ENCODE measurements around the gene TSPAN17. TPM values are rescaled to one million over a fixed set of nuclear protein-coding genes. Genes with fewer than 3 reads are reported as not detected.
A peak's percentile ranks its signal among the peaks of the same experiment; 100 is the strongest.

The TSPAN17 gene
- polyA plus RNA-seq, 1 of the 3 experiments (the other 2 are of a cell fraction), result 61.7 TPM

DNA sequence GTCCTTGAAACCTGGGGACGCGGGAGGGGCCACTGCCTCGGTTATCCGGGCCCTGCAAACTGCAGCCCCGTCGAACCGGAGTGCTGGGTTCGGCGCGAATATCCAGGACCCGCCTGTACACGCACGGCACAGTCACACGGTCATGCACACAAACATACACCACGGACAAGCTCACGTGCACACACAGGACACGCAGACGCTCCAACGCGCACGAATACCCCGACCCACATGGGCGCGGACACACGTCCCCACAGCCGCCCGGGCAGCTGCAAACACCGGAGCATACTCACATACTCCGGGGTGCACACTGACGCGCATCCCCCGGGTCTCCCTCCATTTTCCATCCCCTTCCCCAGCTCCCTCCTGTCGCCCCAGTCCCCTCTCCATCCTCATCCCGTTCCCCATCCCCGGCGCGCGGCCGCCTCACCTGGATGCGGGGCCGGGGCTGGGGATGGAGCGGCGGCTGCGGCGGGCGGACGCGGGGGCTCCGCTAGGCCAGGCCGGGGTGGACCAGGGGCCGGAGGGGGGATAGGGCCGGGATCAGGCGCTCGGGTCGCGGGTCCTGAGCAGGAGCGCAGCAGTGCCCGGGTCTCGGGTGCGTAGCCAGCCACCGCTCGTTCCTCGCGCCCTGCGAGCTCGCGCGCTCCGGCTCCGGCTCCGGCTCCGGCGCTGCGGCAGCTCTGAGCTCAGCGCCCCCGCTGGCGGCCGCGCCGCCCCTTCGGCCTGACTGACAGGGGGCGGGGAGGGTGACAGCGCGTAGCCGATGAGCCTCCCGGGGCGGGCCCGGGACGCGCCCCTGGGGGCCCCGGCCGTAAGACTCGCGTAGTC, 17.2 kb upstream of the TSPAN17 start, which contains the start of the genes EIF4E1B and SNCB:
TSS of gene EIF4E1B (plus strand) at position 823 of the 828 bp plus-strand sequence. CDS start 12,113 bp downstream, outside the sequence.
TSS of gene SNCB (minus strand) at position 682 of the 828 bp plus-strand sequence. CDS start 880 bp downstream, outside the sequence.
- Histone ChIP-seq H3K4me2 (peak within 1 kb of the TSS; percentile 90), H3K27ac (ENCODE audit: low read depth in 2 of 2, low read length in 1 of 2) (no peak within 1 kb of the TSS), H3K9me2 (no peaks in the 10 kb centered on the region), H3K27me3 (ENCODE audit: insufficient read depth) (peaks cover 38% of the 10 kb centered on the region; the same call in 1 of the 2 replicates), H3K4me3 (ENCODE audit: low read depth in 2 of 2, low read length in 1 of 2) (peak within 1 kb of the TSS; percentile 40 to 59), H3K9me3 (no peaks in the 10 kb centered on the region), H3K36me3 (replicated peaks in 1 of 2; ENCODE audit: control insufficient read depth in 1 of 2, insufficient read depth in 2 of 2, low read length in 1 of 2) (no peaks in the 10 kb centered on the region), H3K79me2 (ENCODE audit: insufficient read depth) (no peaks in the 10 kb centered on the region), H3K4me1 (ENCODE audit: control insufficient read depth in 1 of 2, insufficient read depth in 2 of 2, low read depth in 1 of 2, low read length in 1 of 2) (peaks cover 0 to 9% of the 10 kb centered on the region in 2 experiments; a peak in 1 of 4 replicates), H3K9ac (no peak within 1 kb of the TSS), H2AFZ (ENCODE audit: low read depth) (peak within 1 kb of the TSS; percentile 68; the same call in 1 of the 2 replicates), H3F3A (replicated peaks; ENCODE audit: insufficient read depth) (no peaks in the 10 kb centered on the region), H4K20me1 (ENCODE audit: insufficient read depth) (no peaks in the 10 kb centered on the region)
- ChIA-PET POLR2A (interaction anchor here (1.0 to 1.5 kb wide), 2 partner anchors 17 to 92 kb away, joined by 3 to 6 read pairs; partner anchors contain the start of gene TSPAN17), CTCF (interaction anchor here (0.6 to 3.5 kb wide), 10 partner anchors 9 to 900 kb away, joined by 3 to 16 read pairs (median 6); partner anchors contain the start of genes CLTB, CPLX2, TSPAN17 and ZNF346)
- 1% methylated on average over 21 of the region's 94 CpGs for WGBS (ENCODE audit: low lambda C conversion rate)
- peak; percentile 91 for DNase-seq
- TF ChIP-seq JUND (IDR thresholded peaks at IDR 0.05), result no peak
- no peak for TF ChIP-seq FOSL2 (IDR thresholded peaks at IDR 0.05; ENCODE audit: borderline replicate concordance, low read depth)
- no peak for TF ChIP-seq TAF1 (IDR thresholded peaks at IDR 0.05; ENCODE audit: borderline replicate concordance, low read depth, low read length)
- TF ChIP-seq NRF1 (IDR thresholded peaks at IDR 0.05; ENCODE audit: low read depth, low read length), result no peak
- TF ChIP-seq EZH2phosphoT487 (IDR thresholded peaks at IDR 0.05; ENCODE audit: borderline replicate concordance, low read depth), result no peak; the same call in 1 of the 2 replicates
- TF ChIP-seq, protein P1, sequence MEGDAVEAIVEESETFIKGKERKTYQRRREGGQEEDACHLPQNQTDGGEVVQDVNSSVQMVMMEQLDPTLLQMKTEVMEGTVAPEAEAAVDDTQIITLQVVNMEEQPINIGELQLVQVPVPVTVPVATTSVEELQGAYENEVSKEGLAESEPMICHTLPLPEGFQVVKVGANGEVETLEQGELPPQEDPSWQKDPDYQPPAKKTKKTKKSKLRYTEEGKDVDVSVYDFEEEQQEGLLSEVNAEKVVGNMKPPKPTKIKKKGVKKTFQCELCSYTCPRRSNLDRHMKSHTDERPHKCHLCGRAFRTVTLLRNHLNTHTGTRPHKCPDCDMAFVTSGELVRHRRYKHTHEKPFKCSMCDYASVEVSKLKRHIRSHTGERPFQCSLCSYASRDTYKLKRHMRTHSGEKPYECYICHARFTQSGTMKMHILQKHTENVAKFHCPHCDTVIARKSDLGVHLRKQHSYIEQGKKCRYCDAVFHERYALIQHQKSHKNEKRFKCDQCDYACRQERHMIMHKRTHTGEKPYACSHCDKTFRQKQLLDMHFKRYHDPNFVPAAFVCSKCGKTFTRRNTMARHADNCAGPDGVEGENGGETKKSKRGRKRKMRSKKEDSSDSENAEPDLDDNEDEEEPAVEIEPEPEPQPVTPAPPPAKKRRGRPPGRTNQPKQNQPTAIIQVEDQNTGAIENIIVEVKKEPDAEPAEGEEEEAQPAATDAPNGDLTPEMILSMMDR (IDR thresholded peaks at IDR 0.05), result peak; percentile 15
- no peak for TF ChIP-seq ELF1 (IDR thresholded peaks at IDR 0.05)
- no peak for TF ChIP-seq SMC3 (IDR thresholded peaks at IDR 0.05; ENCODE audit: low read depth, low read length)
- no peak for TF ChIP-seq FOXM1 (IDR thresholded peaks at IDR 0.05; ENCODE audit: low read depth)
- no peak for TF ChIP-seq GATA2 (CRISPR knock-in tag; IDR thresholded peaks at IDR 0.05)
- no peak for TF ChIP-seq GABPA (IDR thresholded peaks at IDR 0.05; ENCODE audit: low read depth)
- TF ChIP-seq MEF2A (IDR thresholded peaks at IDR 0.05; ENCODE audit: borderline replicate concordance, low read depth), result no peak
- TF ChIP-seq CHD2 (IDR thresholded peaks at IDR 0.05; ENCODE audit: low read length, partially characterized antibody), result peak; percentile 26
- no peak for TF ChIP-seq RAD21 (IDR thresholded peaks at IDR 0.05; ENCODE audit: low read length)
- TF ChIP-seq, protein P2, sequence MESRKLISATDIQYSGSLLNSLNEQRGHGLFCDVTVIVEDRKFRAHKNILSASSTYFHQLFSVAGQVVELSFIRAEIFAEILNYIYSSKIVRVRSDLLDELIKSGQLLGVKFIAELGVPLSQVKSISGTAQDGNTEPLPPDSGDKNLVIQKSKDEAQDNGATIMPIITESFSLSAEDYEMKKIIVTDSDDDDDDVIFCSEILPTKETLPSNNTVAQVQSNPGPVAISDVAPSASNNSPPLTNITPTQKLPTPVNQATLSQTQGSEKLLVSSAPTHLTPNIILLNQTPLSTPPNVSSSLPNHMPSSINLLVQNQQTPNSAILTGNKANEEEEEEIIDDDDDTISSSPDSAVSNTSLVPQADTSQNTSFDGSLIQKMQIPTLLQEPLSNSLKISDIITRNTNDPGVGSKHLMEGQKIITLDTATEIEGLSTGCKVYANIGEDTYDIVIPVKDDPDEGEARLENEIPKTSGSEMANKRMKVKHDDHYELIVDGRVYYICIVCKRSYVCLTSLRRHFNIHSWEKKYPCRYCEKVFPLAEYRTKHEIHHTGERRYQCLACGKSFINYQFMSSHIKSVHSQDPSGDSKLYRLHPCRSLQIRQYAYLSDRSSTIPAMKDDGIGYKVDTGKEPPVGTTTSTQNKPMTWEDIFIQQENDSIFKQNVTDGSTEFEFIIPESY (IDR thresholded peaks at IDR 0.05; ENCODE audit: borderline replicate concordance, low read depth), result no peak
- TF ChIP-seq SIN3A (IDR thresholded peaks at IDR 0.05; ENCODE audit: borderline replicate concordance, low read depth, low read length), result no peak
- TF ChIP-seq NFIC (IDR thresholded peaks at IDR 0.05; ENCODE audit: borderline replicate concordance), result no peak
- no peak for TF ChIP-seq YY1 (IDR thresholded peaks at IDR 0.05; ENCODE audit: low read depth)
- 0 out of 2 replicates have a peak, but pooled peaks have one; percentile 8 for TF ChIP-seq MXI1 (IDR thresholded peaks at IDR 0.05; ENCODE audit: low read depth, low read length)
- TF ChIP-seq, protein P3, sequence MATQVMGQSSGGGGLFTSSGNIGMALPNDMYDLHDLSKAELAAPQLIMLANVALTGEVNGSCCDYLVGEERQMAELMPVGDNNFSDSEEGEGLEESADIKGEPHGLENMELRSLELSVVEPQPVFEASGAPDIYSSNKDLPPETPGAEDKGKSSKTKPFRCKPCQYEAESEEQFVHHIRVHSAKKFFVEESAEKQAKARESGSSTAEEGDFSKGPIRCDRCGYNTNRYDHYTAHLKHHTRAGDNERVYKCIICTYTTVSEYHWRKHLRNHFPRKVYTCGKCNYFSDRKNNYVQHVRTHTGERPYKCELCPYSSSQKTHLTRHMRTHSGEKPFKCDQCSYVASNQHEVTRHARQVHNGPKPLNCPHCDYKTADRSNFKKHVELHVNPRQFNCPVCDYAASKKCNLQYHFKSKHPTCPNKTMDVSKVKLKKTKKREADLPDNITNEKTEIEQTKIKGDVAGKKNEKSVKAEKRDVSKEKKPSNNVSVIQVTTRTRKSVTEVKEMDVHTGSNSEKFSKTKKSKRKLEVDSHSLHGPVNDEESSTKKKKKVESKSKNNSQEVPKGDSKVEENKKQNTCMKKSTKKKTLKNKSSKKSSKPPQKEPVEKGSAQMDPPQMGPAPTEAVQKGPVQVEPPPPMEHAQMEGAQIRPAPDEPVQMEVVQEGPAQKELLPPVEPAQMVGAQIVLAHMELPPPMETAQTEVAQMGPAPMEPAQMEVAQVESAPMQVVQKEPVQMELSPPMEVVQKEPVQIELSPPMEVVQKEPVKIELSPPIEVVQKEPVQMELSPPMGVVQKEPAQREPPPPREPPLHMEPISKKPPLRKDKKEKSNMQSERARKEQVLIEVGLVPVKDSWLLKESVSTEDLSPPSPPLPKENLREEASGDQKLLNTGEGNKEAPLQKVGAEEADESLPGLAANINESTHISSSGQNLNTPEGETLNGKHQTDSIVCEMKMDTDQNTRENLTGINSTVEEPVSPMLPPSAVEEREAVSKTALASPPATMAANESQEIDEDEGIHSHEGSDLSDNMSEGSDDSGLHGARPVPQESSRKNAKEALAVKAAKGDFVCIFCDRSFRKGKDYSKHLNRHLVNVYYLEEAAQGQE (IDR thresholded peaks at IDR 0.05; ENCODE audit: low read depth, low read length), result no peak
- no peak for TF ChIP-seq TEAD4 (IDR thresholded peaks at IDR 0.05; ENCODE audit: borderline replicate concordance, insufficient read depth)
- TF ChIP-seq, protein P4, sequence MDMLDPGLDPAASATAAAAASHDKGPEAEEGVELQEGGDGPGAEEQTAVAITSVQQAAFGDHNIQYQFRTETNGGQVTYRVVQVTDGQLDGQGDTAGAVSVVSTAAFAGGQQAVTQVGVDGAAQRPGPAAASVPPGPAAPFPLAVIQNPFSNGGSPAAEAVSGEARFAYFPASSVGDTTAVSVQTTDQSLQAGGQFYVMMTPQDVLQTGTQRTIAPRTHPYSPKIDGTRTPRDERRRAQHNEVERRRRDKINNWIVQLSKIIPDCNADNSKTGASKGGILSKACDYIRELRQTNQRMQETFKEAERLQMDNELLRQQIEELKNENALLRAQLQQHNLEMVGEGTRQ (IDR thresholded peaks at IDR 0.05; ENCODE audit: borderline replicate concordance, low read depth, low read length), result no peak
- TF ChIP-seq, protein P5, sequence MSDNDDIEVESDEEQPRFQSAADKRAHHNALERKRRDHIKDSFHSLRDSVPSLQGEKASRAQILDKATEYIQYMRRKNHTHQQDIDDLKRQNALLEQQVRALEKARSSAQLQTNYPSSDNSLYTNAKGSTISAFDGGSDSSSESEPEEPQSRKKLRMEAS (IDR thresholded peaks at IDR 0.05; ENCODE audit: low read depth), result 0 out of 2 replicates have a peak, but pooled peaks have one; percentile 38
